GM18505 (cell line): Measurements from ENCODE around the gene RARB.

ENCODE experiments used
- ATAC-seq: cut with Tn5 transposase; IDR thresholded peaks from one replicate; pipeline ENCODE4 v1.9.1; 2021; ENCODE audit not compliant: unreplicated experiment
- POLR2A ChIP-seq: IDR thresholded peaks from 4 replicates; pipeline ENCODE4 v1.6.1; 2011; ENCODE audit warnings: borderline replicate concordance; ENCODE audit not compliant: insufficient read depth, insufficient read length; ENCODE audit errors: extremely low read depth

The RARB gene

GRCh38 chr3:25427942-25428788 is at the start of gene RARB:
Gene RARB (plus strand): TSS chr3:25428263. CDS start chr3:25428732, 469 bp downstream.
- TF ChIP-seq POLR2A, result no peak
- peak; percentile 64 for ATAC-seq

- TF ChIP-seq POLR2A, result no peak
- ATAC-seq, result no peak
Observed at GRCh38 chr3:25378786-25379311, 49.2 kb upstream of the RARB start.

GRCh38 chr3:25380222-25380739 is 47.8 kb upstream of the RARB start:
- TF ChIP-seq POLR2A, result no peak
- ATAC-seq, result no peak

- no peak for TF ChIP-seq POLR2A
- no peak for ATAC-seq
Observed at GRCh38 chr3:25381083-25381482, 47.0 kb upstream of the RARB start.

GRCh38 chr3:25384471-25384870 is 43.6 kb upstream of the RARB start:
- TF ChIP-seq POLR2A, result no peak
- ATAC-seq, result no peak

GRCh38 chr3:25385807-25386460 is 42.1 kb upstream of the RARB start:
- TF ChIP-seq POLR2A, result no peak
- ATAC-seq, result no peak

- ATAC-seq, result no peak
- TF ChIP-seq POLR2A, result no peak
Observed at GRCh38 chr3:25386686-25387255, 41.3 kb upstream of the RARB start.

GRCh38 chr3:25390605-25391004 is 37.5 kb upstream of the RARB start:
- TF ChIP-seq POLR2A, result no peak
- ATAC-seq, result no peak

GRCh38 chr3:25396251-25396650 is 31.8 kb upstream of the RARB start:
- no peak for ATAC-seq
- no peak for TF ChIP-seq POLR2A

GRCh38 chr3:25396686-25397085 is 31.4 kb upstream of the RARB start:
- TF ChIP-seq POLR2A, result no peak
- no peak for ATAC-seq

GRCh38 chr3:25397150-25397549 is 30.9 kb upstream of the RARB start:
- TF ChIP-seq POLR2A, result no peak
- ATAC-seq, result no peak

GRCh38 chr3:25400587-25400986 is 27.5 kb upstream of the RARB start:
- TF ChIP-seq POLR2A, result no peak
- no peak for ATAC-seq

- ATAC-seq, result no peak
- TF ChIP-seq POLR2A, result no peak
Observed at GRCh38 chr3:25403968-25404367, 24.1 kb upstream of the RARB start.

- TF ChIP-seq POLR2A, result no peak
Observed at GRCh38 chr3:25404569-25404968, 23.5 kb upstream of the RARB start.

GRCh38 chr3:25405335-25405734 is 22.7 kb upstream of the RARB start:
- TF ChIP-seq POLR2A, result no peak
- ATAC-seq, result no peak

More at GRCh38 chr3:25404569-25404968, 23.5 kb upstream of the RARB start:
- ATAC-seq, result no peak
